Measurements from ENCODE around the gene ZNRF3.
"Not testable (repeated sequence)": the region's sequence is repeated elsewhere in the genome, so short reads cannot be mapped to it uniquely, and the experiment has no call there.

The ZNRF3 gene

GRCh38 chr22:28884747-28885350 lies 1.5 kb downstream of the ZNRF3 start:
- no peak for DNase-seq (ENCODE audit: low read depth in 2 of 2)

DNA sequence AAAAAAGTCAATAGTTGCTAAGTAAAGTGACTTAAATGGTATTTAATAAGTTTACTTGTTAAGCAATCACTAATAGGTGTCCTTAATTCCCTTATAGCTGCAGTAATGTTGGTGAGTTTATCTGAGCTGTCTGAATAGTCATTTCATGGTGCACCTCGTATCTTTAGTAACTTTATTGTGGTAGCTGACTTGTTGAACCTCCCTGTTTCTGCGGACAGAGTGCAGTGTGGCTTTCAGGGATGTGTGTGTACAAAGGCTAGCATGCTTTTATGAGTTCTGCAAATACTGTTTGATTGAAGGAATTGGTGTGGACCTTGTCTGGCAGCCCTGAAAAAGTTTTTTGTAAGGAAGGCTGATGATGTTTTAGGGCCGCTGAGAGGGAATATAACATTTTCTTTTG lies 2.6 kb downstream of the ZNRF3 start:
- no peak for DNase-seq (ENCODE audit: low read depth in 2 of 2)

GRCh38 chr22:28886679-28887078 lies 3.3 kb downstream of the ZNRF3 start:
- DNase-seq (ENCODE audit: low read depth in 2 of 2), result not testable (repeated sequence)

DNA sequence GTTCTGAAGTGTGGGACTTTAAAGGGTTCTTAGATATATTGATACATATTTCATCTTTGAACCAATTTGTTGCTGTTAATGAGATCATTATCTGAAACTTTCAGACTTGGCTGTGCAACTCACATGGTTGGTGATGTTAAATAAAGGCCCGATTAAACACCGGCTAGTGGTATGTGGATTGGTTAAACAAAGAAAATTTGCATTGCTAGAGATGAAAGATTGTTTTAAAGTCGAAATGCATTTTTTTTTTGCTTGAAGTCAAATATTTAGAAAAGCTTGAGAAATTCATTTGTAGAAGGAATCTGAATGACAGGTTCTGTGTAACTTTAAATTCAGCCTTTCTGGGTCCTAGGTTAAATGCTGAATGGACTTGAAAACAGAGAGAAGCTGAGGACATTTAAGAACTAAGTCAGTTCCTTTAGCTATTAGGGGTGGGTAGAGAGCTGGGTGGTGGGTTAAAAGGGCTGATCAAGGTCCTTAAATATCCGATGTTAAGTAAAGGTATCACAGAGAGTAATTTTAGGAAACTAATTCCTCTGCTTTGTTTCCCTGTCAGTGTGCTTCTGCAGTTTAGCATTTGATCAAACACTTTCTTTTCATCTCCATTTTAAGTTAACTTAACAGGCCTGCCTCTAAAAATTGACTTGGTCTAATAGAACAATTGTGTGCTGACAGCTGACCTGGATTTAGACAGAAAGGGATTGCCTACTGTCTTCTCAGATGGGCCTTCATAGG lies 4.5 kb downstream of the ZNRF3 start:
- no peak for DNase-seq (ENCODE audit: low read depth in 2 of 2)

DNA sequence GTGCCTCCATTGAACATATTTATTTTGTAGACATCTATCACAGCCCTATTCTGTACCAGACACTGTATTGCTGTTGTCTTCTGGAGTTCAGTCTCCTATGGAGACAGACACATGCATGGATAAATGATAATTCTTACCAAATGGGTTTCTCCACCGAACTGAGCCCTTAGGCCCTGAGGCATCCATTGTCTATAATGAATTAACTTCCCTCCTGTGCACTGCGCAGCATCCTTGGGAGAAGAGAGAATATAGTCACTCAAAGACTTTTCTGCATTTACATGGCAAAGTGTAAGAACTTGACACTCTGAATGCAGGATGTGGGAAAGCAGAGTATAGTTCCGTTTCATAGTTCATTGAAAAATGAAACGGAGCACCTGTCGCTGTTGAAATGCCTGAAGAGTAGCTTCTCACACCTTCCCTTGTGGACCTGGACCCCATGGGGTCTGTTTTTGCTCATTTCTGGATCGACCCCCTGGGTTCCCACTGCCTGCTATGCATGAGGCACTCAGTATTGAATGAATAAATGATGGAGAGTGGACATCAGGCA lies 6.2 kb downstream of the ZNRF3 start:
- no peak for DNase-seq (ENCODE audit: low read depth in 2 of 2)

GRCh38 chr22:28891156-28891733 lies 7.9 kb downstream of the ZNRF3 start:
- no peak for DNase-seq (ENCODE audit: low read depth in 2 of 2)

DNA sequence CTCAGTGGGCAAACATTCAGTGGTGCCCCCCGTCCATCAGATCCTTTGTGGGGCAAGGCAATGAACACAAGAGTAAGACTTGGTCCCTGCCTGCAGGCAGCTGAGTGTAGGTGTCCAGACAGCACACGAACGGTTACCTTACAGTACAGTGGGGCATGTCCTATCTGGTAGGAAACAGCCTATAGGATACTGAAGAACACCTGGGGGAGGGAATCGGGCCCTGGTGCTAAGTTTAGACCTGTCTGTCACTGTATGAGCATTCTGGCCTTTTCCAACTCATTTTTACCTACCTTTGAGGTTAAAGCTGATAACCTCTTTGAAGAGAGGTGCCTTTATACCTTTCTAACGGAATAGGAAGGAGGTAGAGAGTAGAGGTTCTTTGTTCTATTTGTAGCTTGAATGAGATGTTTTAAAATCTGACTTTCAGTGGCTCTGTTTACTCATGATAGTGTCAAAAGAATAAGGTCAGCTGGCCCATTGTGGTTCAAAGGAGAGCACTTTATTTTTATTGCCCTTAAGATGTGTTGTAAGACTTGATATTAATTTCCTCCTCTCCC lies 8.9 kb downstream of the ZNRF3 start:
- no peak for DNase-seq (ENCODE audit: low read depth in 2 of 2)

GRCh38 chr22:28893810-28894209 lies 10.4 kb downstream of the ZNRF3 start:
- no peak for DNase-seq (ENCODE audit: low read depth in 2 of 2)

DNA sequence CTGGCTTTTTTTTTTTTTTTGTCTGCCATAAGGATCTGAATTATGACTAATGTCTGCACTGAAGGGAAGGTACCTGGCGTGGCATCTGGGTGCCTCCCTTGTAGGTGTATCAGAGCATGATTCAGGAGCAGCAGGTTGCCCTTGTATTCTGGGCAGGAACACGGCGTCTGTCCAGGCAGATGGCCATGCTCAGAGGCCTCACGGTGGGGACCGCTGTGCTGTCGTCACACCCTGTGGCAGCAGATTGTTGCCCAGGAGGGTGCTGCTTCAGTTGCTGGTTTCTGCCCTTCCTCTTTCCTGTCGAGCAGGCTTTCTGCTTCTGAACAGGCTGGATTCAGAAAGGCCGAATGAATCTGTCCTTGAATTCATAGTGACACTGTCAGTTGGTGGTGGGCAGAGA lies 11.0 kb downstream of the ZNRF3 start:
- DNase-seq (ENCODE audit: low read depth in 2 of 2), result no peak

DNA sequence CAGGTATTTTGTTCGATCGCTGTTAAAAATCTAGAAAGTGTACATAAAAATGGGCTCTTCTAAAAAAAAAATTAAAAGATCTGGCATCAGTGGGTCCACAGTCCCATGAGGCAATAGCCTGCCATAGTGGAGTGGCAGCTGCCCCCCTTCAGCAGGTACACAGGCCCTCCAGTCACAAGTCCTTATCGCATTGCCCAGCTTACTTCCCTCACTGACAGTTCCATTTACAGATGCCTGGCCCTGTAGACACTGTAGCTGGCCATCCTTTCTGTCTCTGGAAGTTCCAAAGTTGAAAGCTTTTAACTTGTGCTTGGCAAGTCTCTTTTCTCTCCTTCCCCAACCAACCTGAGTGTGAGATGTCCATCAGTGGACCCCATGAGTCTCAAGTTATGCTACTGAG lies 11.4 kb downstream of the ZNRF3 start:
- no peak for DNase-seq (ENCODE audit: low read depth in 2 of 2)

- DNase-seq (ENCODE audit: low read depth in 2 of 2), result no peak
Measured at GRCh38 chr22:28896611-28897010, 13.2 kb downstream of the ZNRF3 start.

DNA sequence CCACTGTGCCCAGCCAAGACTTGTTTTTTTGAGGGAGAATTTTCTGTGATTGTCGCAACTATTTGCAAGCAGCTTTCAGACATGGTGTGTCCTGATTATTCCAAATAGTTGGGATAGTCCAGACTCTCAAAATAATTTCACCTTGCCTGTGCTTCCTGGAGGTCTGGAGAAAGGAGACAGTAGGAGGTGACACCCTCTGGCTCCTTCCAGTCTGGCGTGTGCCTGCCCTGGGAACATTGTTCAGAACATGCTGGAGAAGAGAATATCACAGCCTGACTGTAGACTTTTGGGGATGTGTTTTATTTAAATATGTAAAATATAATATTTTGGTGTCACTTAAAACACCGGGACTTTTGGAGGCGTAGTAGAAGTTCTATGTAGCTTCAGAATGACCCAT lies 14.9 kb downstream of the ZNRF3 start:
- no peak for DNase-seq (ENCODE audit: low read depth in 2 of 2)

DNA sequence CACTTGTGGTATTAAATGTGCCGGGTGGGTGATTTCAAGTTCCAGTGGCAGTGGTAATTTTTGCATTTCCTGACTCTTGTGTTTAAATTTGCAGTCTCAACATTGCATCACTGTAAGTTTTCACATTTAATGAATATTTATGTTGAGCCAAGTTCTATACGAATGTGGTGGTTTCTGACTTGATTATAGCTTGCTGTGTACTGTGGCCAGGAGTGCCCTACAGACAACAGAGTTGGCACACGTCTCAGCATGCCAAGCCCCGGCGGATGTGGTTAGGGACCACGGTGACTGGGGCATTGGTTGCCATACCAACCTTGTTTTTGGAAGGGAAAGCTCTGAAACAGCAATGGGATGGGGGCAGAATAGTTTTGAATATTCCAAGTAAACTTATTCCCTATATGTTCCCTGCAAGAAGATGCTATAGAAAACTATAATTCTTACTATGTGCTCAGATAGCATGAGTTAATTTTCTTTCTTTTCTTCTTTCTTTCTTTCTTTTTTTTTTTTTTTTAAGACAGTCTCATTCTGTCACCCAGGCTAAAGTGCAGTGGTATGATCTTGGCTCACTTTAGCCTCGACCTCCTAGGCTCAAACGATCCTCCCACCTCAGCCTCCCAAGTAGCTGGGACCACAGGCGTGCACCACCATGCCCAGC lies 16.0 kb downstream of the ZNRF3 start:
- DNase-seq (ENCODE audit: low read depth in 2 of 2), result no peak

DNA sequence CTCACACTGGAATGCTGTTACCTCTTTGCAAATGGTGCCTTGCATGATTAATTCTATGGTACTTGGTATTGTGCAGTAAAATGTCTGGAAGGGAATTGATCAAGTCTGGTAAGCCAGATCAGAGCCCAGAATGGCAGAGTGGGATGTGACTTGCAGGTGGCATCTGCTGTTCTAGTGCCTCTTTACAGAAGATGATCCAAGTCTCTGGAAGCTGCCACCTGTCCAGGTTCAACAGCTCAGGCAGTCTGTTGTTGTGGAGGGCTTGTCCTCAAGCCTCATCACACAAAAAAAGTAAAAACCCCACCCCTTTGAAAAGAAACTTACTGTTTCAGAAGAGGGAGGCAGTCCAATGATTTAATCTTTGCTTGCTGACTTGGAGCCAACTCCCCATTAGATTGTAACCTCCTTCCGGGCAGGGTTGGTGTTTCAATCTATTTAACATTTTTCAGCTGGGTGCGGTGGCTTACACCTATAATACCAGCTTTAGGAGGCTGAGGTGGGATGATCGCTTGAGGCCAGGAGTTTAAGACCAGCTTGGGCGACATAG lies 17.1 kb downstream of the ZNRF3 start:
- DNase-seq (ENCODE audit: low read depth in 2 of 2), result no peak

DNA sequence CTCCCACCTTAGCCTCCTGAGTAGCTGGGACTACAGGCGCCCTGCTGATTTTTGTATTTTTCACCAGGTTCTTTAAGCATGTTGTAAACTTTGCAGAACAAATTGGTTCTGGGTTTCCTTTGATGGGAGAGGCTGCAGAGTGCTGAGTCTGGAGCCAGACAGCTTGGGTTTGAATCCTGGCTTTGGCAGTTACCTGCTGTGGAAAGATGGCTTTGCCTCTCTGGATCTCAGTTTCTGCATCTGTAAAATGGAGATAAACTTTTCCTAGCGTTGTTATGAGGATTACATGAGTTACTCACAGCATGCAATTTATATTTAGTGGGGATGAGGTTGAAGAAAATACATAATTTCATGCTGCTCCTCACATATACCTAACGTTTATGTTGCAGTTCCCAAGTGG lies 19.1 kb downstream of the ZNRF3 start:
- DNase-seq (ENCODE audit: low read depth in 2 of 2), result no peak

GRCh38 chr22:28903080-28903479 lies 19.7 kb downstream of the ZNRF3 start:
- no peak for DNase-seq (ENCODE audit: low read depth in 2 of 2)

DNA sequence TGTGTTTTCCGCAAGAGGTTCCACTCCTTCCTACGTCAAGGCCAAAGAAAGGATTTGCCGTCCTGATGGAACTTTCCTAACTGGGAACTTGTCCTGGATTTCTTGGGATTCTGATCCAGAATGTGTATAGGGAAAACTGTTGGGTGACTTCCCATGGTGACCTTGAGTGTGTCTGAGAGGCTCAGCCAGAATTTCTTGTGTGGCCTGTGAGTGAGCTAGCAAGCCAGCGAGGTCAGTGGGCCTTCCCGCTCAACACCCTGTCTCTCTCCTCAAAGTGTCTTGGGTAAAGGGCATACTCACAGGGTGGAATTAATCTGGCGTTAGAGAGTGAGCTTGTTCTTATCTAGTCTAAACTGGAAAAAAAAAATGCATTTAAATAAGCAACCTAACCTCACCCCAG lies 20.4 kb downstream of the ZNRF3 start:
- no peak for DNase-seq (ENCODE audit: low read depth in 2 of 2)

GRCh38 chr22:28904211-28904896 lies 21.0 kb downstream of the ZNRF3 start:
- no peak for DNase-seq (ENCODE audit: low read depth in 2 of 2)

GRCh38 chr22:28905256-28905832 lies 22.0 kb downstream of the ZNRF3 start:
- no peak for DNase-seq (ENCODE audit: low read depth in 2 of 2)

GRCh38 chr22:28906312-28906711 lies 22.9 kb downstream of the ZNRF3 start:
- DNase-seq (ENCODE audit: low read depth in 2 of 2), result no peak
